CD4-positive, alpha-beta T cell treated with Interleukin-15 for 4 hours (primary cell): ENCODE measurements around the gene TMEM220.

Source experiments
- DNase-seq: peaks from one replicate; pipeline ENCODE4 v3.0.0-alpha.2; 2020; ENCODE audit warnings: low spot score

The TMEM220 gene

GRCh38 chr17:10729334-10730193 is at the start of gene TMEM220:
TSS of gene TMEM220 (minus strand) at chr17:10730023. CDS start at chr17:10729851, 172 bp downstream.
- peak; percentile 9 for DNase-seq

GRCh38 chr17:10779609-10780008 is 49.8 kb upstream of the TMEM220 start:
- no peak for DNase-seq

- DNase-seq = no peak
These were observed 48.1 kb upstream of the TMEM220 start for GRCh38 chr17:10777890-10778289.

GRCh38 chr17:10777131-10777807 is 47.4 kb upstream of the TMEM220 start:
- no peak for DNase-seq

- DNase-seq = no peak
These were observed 46.6 kb upstream of the TMEM220 start for GRCh38 chr17:10776381-10776780.

- DNase-seq = no peak
These were observed 46.0 kb upstream of the TMEM220 start for GRCh38 chr17:10775740-10776356.

GRCh38 chr17:10775058-10775457 is 45.2 kb upstream of the TMEM220 start:
- DNase-seq = no peak

GRCh38 chr17:10773391-10773790 is 43.6 kb upstream of the TMEM220 start:
- no peak for DNase-seq

GRCh38 chr17:10772425-10773380 is 42.9 kb upstream of the TMEM220 start:
- DNase-seq = peak; percentile 5

- DNase-seq = no peak
These were observed 41.3 kb upstream of the TMEM220 start for GRCh38 chr17:10771148-10771547.

GRCh38 chr17:10769840-10770239 is 40.0 kb upstream of the TMEM220 start:
- no peak for DNase-seq

- DNase-seq = no peak
These were observed 39.0 kb upstream of the TMEM220 start for GRCh38 chr17:10768750-10769251.

GRCh38 chr17:10767232-10767631 is 37.4 kb upstream of the TMEM220 start:
- DNase-seq = no peak

- no peak for DNase-seq
These were observed 32.2 kb upstream of the TMEM220 start for GRCh38 chr17:10762037-10762436.

- no peak for DNase-seq
These were observed 31.5 kb upstream of the TMEM220 start for GRCh38 chr17:10761281-10761680.

GRCh38 chr17:10758062-10758461 is 28.2 kb upstream of the TMEM220 start:
- no peak for DNase-seq

GRCh38 chr17:10757647-10758046 is 27.8 kb upstream of the TMEM220 start:
- no peak for DNase-seq

- DNase-seq = no peak
These were observed 27.2 kb upstream of the TMEM220 start for GRCh38 chr17:10757067-10757466.

GRCh38 chr17:10756619-10757018 is 26.8 kb upstream of the TMEM220 start:
- no peak for DNase-seq

GRCh38 chr17:10756185-10756584 is 26.4 kb upstream of the TMEM220 start:
- DNase-seq = no peak

- DNase-seq = no peak
These were observed 25.8 kb upstream of the TMEM220 start for GRCh38 chr17:10755592-10756127.
